ENCODE data around the gene WSB2.
"Not testable (repeated sequence)": the region's sequence is repeated elsewhere in the genome, so short reads cannot be mapped to it uniquely, and the experiment has no call there.

Gene WSB2

DNA sequence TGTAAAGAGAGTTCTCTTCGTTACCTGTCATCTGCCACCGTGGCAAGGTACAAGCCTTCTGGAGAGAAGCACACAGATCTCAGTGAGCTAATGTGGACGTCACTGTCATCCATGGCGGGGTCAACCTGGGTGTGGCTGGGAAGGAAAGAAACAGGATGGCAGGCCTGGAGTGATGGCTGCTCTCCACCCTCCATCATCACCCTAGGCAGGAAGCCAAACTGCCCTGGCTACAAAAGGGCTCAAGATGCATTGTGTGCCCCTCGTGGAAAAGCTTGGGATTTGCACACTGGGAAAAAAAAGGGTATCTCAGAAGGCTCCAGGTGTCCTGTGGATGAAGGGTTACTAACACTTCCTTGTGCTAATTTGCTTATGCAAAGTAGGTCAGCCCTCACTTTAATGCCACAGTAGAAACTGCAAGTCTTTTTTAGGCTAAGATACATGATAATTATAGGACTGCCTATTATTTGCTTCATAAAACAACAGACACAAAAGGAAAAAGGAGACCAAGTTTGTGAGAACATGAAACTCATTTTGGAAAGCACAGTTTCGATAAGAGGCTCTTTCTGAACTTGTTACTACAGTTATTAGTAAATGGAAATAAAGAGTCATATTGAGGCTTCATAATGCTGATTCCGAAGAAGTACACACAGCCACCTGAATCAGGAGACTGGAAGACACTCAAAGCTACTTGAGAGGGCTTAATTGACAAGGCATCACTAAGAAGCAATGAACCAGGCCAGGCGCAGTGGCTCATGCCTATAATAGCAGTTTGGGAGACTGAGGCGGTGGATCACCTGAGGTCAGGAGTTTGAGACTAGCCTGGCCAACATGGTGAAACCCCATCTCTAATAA lies 25.6 kb downstream of the WSB2 start:
- DNase-seq (ENCODE audit: low read depth in 2 of 2): peak in 1 of 2 donors; percentile 16

DNA sequence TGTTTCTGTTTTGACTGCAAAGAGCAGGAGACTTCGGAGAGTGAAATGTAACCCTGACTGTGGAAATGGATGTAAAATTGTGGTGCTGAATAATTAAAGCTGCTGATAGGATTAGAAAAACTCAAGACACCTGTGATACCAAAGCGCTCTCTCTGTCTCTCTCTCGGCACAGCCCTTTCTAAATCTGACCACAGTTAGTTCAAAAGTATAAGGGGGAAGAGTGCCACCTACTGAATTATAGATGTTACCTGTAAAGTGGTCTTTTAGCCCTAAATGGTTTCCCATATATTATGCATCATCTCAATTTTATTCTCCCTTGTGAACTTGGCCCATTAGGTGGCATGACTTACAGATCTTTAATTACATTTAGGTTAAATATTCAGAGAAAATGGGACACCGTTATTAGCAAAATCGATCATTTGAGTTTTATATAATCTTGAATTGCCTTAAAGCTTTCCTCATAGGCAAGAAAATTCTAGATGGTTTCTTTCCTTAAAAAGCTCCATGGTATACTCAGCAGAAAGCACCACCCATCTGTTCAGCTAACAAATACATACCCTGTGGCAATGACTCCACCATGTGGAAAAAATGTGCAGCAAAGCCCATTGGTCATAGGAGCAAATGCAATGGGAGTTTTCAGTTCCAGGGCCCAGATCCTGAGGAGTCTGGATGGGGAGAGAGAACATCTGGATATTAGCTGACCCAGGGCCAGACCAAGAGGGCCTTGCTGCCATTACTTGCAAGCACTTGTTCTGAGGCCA lies 26.4 kb downstream of the WSB2 start:
- DNase-seq (ENCODE audit: low read depth in 2 of 2): no peak

DNA sequence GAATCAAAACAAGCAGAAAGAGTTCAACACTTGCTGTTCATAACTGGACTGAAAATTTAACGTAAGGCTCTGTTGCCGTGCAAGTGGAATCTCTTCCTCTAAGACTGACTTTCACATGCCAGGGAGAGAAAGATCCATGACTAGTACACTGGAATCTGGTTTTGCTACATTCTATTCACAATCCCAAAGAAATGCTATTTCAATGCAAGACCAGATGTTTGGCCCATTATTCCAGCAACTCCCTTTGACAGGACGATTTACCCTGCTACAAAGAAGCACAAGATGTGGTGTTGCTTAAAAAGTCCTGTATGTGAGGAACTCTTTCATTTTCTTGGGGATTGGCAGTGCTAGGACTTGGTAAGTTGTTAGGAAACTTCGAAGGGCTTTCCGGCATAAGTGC lies 27.1 kb downstream of the WSB2 start:
- no peak for DNase-seq (ENCODE audit: low read depth in 2 of 2)

GRCh38 chr12:118033323-118033722 lies 27.7 kb downstream of the WSB2 start:
- no peak for DNase-seq (ENCODE audit: low read depth in 2 of 2)

GRCh38 chr12:118032188-118032587 lies 28.8 kb downstream of the WSB2 start:
- DNase-seq (ENCODE audit: low read depth in 2 of 2): no peak

DNA sequence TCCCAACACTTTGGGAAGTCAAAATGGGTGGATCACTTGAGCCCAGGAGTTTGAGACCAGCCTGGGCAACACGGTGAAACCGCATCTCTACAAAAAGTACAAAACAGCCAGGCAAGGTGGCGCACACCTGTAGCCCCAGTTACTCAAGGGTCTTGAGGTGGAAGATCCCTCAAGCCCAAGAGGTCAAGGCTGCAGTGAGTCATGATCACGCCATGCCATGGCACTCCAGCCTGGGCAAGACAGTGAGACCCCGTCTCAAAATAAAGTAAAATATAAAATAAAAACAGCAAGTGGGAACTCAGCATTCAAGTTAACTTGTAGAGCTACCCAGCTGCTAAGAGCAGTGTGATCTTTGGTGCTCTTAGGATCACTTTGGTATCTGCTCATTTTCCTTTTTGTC lies 31.8 kb downstream of the WSB2 start:
- DNase-seq (ENCODE audit: low read depth in 2 of 2): no peak

DNA sequence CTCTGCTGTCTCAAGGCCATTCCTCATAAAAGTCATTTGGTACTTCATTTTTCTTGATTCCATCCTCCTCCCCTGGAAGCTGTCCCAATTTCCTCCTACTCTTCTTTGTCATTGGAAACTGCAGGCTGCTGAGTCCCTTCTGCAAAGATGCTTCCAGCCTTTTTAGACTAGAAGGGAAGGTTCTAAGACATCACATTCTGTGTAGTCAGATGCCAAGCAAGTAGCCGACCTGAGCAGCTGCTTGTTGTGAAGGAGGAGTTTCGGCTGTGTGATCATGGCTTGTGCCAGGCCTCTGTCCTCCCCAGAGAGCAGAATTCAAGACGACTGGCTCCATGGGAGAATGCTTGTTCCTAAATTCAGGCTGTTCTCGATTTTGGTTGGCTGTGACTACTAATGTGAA lies 35.8 kb downstream of the WSB2 start:
- DNase-seq (ENCODE audit: low read depth in 2 of 2): no peak

GRCh38 chr12:118023301-118023860 lies 37.6 kb downstream of the WSB2 start:
- DNase-seq (ENCODE audit: low read depth in 2 of 2): no peak

DNA sequence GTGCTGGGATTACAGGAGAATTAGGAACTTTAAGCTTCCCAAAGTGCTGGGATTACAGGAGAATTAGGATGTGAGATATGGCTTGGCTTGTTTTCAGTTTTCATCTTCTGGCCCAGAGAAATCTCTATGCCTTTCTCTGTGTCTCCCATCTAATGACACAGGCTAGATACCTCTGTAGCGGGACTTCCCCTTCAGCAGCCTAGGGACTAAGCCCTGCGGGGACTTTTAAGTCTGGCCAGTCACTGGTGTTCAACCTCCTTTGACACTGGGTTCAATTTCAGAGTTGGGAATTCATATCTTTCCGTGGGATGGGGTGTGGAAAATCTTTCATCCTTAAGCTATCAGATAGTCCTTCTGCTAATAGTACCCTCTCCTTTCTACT lies 38.3 kb downstream of the WSB2 start:
- no peak for DNase-seq (ENCODE audit: low read depth in 2 of 2)

GRCh38 chr12:118022097-118022727 lies 38.8 kb downstream of the WSB2 start:
- not testable (repeated sequence) for DNase-seq (ENCODE audit: low read depth in 2 of 2)

GRCh38 chr12:118020036-118020435 lies 40.9 kb downstream of the WSB2 start:
- no peak for DNase-seq (ENCODE audit: low read depth in 2 of 2)

DNA sequence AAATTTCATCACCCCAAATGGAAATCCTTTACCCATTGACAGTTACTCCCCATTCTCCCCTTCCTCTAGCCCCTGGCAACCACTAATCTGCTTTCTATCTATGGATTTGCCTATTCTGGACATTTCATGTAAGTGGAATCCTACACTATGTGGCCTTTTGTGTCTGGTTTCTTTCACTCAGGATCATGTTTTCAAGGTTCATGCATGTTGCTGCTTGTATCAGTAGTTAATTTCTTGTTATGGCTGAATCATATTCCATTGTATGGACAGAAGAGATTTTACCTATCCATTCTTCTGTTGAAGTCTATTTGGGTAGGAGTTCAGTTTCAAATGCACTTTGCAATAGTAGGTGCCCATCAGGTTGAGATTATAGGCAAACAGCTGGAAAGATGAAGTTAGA lies 43.1 kb downstream of the WSB2 start:
- DNase-seq (ENCODE audit: low read depth in 2 of 2): no peak

DNA sequence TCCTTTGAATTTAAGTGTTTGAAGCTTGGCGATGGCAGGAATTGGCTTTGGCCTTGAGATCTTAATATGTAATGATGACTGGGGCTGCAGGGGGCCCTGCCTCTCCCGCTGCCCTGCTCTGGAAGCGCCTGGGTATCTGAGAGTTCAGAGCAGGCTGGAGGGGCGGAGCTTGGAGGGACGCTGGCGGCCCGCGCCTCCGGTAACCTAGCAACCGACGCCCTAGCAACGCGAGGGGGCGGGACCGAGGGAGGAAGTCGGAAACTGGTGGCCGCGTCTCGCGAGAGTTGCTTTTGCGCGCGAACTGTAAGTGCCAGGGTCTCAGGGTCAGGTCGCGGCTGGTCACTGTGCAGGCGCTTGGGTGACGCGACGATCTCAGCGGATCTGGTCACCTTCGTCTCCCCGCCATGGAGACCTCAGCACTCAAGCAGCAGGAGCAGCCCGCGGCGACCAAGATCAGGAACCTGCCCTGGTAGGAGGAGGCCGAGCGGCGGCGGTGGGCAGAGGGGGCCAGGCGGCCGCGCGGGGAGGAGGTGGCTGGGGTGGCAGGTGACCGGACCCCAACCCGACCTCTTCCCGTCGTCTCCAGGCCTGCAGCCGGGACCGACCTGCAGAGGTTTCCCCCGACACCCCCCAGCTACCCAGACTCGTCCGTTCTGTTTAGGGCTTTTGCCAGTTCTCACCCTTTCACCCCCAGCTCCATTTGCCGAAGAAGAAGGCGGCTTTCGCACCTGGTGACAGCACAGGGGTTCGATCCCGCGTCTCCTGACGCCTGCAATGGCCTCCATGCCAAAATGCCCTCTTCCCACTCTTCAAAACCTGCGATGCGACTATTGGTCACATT lies 44.3 kb downstream of the WSB2 start, which contains the start of gene RFC5:
Gene RFC5 (plus strand): TSS at position 280 of the 841 bp plus-strand sequence. CDS start 125 bp downstream, at position 405.
- DNase-seq (ENCODE audit: low read depth in 2 of 2): peak; percentile 98

GRCh38 chr12:118015944-118016343 lies 45.0 kb downstream of the WSB2 start:
- no peak for DNase-seq (ENCODE audit: low read depth in 2 of 2)

- DNase-seq (ENCODE audit: low read depth in 2 of 2): no peak
These were observed 45.7 kb downstream of the WSB2 start for GRCh38 chr12:118015306-118015705.

- DNase-seq (ENCODE audit: low read depth in 2 of 2): no peak
These were observed 47.7 kb downstream of the WSB2 start for GRCh38 chr12:118013283-118013682.

- no peak for DNase-seq (ENCODE audit: low read depth in 2 of 2)
These were observed 49.0 kb downstream of the WSB2 start for GRCh38 chr12:118011961-118012360.

- DNase-seq (ENCODE audit: low read depth in 2 of 2): no peak
These were observed 49.6 kb downstream of the WSB2 start for GRCh38 chr12:118011377-118011776.

- no peak for DNase-seq (ENCODE audit: low read depth in 2 of 2)
These were observed 50.1 kb downstream of the WSB2 start for GRCh38 chr12:118010903-118011302.

GRCh38 chr12:117999806-118000205 lies 61.2 kb downstream of the WSB2 start:
- DNase-seq (ENCODE audit: low read depth in 2 of 2): not testable (repeated sequence)

DNA sequence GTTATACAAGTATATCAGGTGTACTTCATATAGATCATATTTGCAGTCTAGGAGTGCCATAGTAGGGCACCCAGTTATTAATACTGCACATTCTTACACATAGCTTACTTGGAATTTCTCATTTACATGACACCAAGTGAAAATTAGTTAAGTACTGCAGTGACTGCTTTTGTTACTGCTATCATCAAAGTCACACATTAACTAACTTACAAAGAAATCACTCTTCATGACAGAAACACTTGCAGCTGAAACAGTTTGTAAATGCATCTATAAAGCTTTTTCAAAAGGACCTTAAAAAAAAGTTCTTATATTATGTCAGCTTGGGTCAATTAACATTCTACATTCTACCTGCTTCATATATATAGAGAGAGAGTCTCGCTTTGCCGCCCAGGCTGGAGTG lies 62.3 kb downstream of the WSB2 start:
- DNase-seq (ENCODE audit: low read depth in 2 of 2): no peak

All from stimulated activated CD4-positive, alpha-beta T cell treated with anti-CD3 and anti-CD28 coated beads, Interleukin-1b, Interleukin-23, amount 100 ng/mL, for 4 hours (primary cell).